HL-60/S4 (cell line): ENCODE data around the gene THAP8.
"Not testable (repeated sequence)": the region's sequence is repeated elsewhere in the genome, so short reads cannot be mapped to it uniquely, and the experiment has no call there.

Experiments
- in situ Hi-C: fragments of 300-500 bp; cut with MboI; formaldehyde crosslinking; loops from 2 replicates; pipeline ENCODE4 v1.14.3; 2022; ENCODE audit warnings: low sequenced_read_pairs

Gene THAP8

DNA sequence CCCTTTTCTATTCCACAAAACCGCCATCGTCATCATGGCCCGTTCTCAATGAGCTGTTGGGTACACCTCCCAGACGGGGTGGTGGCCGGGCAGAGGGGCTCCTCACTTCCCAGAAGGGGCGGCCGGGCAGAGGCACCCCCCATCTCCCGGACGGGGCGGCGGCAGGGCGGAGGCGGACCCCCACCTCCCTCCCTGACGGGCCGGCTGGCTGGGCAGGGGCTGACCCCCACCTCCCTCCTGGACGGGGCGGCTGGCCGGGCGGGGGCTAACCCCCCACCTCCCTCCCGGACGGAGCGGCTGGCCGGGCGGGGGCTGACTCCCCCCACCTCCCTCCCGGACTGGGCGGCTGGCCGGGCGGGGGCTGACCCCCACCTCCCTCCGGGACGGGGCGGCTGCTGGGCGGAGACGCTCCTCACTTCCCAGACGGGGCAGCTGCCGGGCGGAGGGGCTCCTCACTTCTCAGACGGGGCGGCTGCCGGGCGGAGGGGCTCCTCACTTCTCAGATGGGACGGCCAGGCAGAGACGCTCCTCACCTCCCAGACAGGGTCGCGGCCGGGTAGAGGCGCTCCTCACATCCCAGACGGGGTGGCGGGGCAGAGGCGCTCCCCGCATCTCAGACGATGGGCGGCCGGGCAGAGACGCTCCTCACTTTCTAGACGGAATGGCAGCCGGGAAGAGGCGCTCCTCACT is 14.9 kb upstream of the THAP8 start:
- in situ Hi-C loops: not testable (repeated sequence)

DNA sequence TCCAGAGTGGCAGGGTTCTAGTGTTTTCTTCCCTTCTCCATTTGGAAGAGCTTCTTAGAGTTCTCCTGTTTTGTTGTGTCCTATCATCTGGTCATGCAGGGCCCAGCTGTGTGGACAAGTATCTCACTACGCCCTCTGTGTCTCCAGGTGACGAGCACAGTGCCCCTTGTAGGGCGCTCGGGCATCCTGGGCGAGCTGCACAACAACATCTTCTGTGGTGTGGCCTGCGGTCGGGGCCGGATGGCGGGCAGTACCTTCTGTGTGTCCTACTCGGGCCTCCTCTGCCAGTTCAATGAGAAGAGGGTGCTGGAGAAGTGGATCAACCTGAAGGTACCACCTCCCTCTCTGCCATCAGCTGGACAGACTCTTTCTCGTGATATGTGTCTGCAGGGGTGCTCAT is 13.6 kb upstream of the THAP8 start:
- in situ Hi-C loops: no loop called here

DNA sequence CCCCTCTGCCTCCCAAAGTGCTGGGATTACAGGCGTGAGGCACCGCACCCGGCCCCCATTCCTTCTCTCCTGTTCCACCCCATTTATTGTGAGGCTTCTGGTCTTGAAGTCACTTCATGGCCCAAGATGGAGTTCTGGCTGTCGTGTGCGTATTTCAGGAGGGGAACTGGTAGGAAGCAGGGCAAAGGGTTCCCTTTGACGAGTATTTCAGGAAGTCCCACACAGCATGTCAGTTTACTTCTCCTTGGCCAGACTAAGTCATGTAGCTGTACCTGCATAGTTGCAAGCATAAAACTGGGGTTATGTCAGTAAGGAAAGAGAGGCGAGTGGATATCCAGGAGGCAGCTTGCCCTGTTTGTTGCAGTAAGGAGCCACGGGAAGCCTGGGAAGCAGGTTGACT is 10.7 kb upstream of the THAP8 start:
- in situ Hi-C loops: no loop called here

DNA sequence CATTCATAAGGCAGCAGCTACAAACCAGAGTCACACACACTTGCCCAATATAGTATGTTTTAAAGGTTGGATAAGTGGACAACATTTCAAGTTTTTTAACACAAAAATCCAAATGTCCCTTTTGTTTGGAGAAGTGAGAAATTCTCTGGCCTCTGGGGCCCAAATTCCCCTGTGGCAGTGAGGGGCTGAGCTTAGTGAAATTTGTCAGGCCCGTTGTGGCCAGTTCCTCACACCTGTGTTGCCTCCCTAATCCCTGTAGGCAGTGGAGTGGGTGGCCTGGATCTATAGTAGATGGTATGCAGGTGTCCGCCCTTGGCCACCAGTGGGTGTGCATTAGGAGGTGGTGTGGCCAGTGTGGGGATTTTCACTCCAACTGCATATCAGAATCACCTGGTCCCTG is 7.3 kb upstream of the THAP8 start:
- in situ Hi-C loops: no loop called here

DNA sequence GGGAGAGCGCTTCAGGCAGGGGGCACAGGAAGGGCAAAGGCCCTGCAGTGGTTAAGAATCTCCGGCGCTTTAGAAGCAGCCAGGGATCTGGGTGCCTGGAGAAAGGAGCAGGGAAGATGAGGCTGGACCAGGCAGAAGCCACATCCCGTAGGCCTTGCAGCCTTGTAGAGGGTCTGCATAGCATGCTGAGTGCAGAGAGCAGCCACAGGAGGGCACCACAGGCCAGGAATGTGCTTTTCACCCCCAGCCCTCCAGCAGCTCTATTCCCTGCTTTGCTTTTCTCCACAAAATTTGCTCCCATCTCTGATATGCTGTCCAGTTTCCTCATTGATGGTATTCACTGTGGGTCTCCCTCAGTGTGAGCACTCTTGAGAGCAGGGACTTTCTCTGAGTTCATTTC is 6.3 kb upstream of the THAP8 start:
- in situ Hi-C loops: no loop called here

DNA sequence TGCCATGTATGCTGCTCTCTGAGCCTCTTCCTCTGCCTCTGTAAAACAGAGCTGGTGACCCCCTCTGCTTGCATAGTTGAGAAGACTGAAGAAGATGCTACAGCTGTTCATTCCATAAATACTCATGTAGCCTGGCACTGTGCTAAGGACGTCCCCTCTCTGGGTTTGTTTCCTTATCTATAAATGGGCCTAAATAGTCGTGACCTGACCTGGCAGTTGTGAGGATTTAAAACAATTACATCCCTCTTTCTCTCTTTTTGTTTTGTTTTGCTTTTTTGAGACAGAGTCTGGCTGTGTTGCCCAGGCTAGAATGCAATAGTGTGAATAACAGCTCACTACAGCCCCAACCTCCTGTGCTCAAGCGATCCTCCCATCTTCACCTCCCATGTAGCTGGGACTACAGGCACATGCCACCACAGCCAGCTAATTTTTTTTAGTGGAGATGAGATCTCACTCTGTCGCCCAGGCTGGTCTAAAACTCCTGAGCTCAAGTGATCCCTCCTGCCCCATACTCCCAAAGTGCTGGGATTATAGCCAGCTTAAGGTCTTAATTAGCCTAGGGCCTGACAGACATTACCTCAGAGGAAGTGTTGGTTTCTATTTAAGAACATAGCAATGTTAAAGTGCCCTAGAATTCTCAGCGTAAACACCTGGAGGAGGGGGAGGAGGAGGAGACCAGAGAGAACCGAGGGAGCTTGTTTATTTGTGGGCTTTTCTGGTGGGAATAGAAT is 5.3 kb upstream of the THAP8 start:
- in situ Hi-C loops: no loop called here

DNA sequence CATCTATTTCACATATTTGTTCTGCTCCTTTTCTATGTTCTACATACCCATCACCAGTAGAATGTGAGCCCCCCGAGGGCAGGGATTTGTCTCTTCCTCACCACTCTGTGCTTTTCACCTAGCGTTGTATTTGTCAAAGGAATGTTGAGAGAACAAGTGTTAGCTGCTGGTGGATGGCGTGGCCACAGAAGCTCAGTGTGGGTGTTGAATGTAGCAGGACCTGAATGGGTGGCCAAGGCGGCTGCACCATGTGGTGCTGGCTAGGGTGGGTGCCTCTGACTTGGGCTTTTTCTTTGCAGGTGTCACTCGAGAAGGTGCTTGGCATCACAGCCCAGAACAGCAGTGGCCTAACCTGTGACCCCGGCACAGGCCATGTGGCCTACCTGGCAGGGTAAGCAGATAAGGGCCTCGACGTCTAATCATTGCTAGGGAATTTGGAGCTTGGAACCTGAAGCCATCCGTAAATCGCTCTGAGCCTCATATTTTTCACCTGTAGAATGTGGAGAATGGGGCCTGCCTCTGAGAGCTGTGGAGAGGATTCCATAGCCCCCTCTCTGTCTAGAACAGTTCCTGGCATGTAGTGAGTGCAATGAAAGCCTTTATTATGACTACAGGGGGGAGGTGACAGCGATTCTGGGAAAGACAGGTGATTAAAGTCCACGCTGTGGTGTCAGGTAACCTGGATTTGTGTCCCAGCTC is 4.5 kb upstream of the THAP8 start:
- in situ Hi-C loops: no loop called here

DNA sequence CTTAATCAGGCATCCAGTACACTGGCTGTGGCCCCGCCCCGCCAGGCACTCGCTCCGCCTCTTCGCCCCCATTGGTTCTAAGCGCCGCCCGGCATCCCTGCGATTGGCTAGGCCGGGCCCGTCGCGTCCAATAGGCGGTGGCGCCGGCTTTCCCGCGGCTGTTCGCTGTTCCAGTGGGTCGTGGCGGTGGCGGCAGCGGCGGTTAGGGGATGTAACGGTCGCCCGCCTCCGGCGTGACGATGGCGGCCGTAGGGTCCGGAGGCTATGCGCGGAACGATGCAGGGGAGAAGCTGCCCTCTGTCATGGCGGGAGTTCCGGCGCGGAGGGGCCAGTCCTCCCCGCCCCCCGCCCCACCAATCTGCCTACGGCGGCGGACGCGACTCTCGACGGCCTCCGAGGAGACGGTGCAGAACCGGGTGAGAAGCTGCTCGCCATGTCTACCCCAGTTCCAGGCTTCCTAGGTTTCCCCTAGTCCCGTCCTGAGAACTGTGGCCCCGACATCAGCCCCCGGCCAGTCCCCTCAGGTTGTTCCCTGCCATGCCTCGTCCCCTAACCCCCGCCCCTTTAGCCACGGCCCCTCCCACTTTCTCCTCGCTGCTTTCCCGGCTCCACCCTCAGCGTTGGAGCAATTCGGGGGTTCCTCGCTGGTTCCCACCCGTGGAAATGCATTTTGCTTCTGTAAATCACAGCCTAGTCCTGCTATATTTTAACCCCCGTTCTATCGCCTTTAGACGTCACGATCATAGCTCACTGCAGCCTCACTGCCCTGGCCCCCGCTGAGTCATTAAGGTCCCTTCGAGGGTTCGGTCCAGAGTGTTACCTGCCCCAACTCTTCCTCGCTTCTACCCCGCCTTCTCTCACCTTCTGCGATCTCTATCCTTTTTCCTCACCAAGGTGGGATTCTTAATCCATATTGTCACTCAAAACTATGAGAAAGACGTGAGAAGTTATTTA is 925 bp upstream of the THAP8 start, which contains the start of gene WDR62:
Gene WDR62 (plus strand): TSS at position 165 of the 954 bp plus-strand sequence. CDS start 75 bp downstream, at position 240.
- in situ Hi-C loops: no loop called here

DNA sequence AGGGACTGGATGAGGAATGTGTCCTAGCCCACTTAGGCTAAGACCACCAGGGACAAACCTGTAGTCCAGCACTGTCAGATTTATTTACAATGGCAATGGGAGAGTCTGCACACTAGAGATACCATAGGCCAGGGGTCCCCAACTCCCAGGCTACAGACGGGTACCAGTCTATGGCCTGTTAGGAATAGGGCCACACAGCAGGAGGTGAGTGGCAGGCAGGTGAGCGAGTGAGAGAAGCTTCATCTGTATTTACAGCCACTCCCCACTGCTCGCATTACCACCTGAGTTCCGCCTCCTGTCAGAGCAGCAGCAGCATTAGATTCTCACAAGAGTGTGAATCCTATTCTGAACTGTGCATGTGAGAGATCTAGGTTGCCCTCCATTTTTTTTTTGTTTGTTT is 2.4 kb downstream of the THAP8 start:
- in situ Hi-C loops: no loop called here

DNA sequence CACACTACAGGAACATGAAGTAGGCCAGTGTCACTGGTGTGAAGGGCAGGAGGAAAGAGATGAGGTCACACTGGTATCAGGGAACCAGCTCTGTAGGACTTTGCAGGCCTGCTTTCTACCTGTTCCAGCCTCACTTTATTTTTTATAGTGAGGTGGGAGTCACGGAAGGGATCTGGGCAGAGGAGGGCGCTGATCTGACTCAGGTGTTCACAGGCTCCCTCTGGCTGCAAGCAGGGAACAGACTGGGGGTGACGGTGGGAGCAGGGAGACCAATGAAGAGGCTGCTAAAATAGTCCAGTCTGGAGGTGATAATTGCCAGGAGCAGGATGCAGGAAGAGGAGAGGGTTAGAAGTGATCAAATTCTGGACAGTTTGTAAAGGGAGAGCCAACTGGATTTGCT is 2.8 kb downstream of the THAP8 start:
- in situ Hi-C loops: no loop called here

DNA sequence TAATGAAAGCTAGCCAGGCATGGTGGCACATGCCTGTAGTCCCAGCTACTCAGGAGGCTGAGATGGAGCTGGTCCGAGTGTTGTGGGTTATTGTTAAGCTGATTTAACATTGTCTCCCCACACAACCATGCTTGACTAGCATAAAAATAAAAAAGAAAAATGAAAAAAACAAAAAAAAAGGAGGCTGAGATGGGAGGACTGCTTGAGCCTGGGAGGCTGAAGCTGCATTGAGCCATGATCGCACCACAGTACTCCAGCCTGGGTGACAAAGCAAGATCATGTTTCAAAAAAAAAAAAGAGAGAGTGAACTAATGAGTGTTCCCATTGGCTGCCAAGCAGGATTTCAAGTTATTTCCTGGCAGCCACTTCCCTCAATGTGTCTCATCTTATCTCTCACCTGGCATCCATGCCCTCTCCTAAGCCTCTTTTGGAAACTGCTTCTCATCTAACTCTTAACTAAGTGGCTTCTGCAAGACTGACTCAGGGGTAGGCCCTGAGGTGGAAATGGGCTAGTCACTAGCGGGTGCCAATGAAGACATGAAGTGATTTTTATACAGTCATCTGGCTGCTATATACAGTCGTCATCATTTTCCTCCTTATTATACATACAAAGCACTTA is 4.9 kb downstream of the THAP8 start:
- in situ Hi-C loops: no loop called here

DNA sequence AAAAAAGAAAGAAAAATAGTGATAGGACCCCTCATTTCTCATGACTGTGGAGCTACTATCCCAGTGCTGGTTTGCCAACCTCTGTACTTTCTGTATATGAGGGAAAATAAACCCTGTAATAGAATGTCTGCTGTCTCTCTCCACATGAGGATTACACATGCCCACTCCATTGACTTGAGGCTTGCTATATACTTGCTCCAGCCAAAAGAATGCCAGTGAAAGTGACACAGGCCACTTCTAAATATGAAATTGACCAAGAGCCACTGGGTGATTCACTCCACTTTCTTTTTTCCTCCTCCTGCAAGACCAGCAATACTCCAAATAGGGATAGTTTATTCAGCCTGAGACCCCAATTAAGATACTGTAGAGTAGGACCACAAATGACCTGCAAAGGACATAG is 6.2 kb downstream of the THAP8 start:
- in situ Hi-C loops: no loop called here

DNA sequence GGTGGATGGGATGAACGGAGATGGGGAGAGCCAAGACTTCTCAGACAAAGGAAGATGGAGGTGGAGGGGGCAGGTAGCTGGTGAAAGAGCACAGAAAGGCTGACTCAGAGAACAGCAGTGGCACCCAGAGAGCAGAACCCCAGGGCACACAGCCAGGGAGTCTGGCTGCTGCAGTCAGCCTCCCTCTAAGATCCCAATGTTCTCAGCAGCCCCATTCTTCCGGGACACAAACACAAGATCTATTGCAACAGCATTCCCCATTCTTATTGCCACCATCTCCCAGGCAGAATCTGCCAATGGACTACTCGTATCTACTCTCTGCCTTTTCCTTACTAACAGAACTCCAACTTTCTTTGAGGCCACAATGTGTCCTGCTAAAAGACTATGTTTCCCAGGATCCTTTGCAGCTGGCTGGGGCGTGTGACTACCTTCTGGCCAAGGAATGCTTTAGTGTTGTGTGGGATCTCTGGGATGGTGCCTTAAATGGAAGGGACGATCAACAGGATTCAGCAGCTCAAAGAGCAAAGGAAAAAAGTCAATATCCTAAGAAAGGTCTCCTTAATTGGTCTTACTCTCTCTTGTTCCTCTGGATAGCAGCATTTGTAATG is 7.5 kb downstream of the THAP8 start:
- in situ Hi-C loops: no loop called here

DNA sequence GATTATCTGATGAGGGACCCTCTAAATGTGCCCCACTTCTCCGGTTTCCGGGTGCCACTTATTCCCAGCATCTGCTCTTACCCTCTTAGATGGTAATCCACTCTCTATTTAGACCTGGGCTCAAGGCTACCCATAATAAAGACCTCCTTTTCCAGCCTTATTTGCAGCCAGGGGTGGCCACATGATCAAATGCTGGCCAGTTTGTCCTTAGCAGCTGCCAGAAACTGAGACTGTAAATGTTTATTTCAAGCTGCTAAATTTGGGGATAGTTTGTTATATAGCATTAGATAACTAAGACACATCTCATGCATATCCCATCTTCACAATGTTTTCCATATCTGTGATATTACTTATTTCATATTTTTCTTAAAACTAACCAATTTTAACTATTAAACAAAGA is 10.1 kb downstream of the THAP8 start:
- in situ Hi-C loops: no loop called here

DNA sequence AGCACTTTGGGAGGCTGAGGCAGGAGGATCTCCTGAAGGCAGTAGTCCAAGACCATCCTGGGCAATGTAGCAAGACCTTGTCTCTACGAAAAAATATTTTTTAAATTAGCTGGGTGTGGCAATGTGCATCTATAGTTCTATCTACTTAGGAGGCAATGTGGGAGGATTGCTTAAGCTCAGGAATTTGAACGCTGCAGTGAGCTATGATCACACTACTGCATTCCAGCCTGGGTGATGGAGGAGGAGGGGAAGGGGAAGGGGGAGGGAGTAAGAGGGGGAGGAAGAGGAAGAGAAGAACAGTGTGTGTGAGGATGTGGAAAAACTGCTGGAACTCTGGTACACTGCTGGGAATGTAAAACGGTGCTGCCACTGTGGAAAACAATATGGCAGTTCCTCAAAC is 12.3 kb downstream of the THAP8 start:
- in situ Hi-C loops: no loop called here

DNA sequence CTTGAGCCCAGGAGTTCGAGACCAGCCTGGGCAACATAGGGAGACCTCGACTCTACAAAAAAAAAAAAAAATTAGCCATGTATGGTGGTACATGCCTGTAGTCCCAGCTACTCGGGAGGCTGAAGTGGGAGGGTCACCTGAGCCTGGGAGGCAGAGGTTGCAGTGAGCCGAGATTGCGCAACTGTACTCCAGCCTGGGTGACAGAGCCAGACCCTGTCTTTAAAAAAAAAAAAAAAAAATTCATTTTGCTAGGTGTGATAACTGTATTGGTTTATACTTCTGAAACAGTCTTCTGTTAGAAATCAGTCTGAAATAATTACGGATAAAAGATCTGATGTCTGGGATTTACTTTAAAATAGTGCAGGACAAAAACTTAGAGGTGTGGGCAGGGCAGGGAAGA is 13.0 kb downstream of the THAP8 start:
- in situ Hi-C loops: not testable (repeated sequence)

DNA sequence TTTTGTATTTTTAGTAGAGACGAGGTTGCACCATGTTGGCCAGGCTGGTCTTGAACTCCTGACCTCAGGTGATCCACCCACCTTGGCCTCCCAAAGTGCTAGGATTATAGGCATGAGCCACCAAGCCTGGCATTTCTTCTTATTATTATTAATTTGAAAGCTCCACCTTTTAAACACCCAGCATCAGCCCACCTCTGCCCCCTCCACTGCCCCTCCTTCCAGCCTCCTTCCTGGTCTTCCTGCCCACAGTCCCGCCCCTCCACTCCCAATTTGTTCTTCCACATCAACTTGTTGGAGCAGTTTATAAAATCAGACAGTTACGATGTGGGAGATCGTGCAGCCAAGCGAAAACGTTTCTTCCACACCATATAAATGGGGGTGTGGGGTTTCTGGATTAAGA is 13.6 kb downstream of the THAP8 start:
- in situ Hi-C loops: no loop called here

DNA sequence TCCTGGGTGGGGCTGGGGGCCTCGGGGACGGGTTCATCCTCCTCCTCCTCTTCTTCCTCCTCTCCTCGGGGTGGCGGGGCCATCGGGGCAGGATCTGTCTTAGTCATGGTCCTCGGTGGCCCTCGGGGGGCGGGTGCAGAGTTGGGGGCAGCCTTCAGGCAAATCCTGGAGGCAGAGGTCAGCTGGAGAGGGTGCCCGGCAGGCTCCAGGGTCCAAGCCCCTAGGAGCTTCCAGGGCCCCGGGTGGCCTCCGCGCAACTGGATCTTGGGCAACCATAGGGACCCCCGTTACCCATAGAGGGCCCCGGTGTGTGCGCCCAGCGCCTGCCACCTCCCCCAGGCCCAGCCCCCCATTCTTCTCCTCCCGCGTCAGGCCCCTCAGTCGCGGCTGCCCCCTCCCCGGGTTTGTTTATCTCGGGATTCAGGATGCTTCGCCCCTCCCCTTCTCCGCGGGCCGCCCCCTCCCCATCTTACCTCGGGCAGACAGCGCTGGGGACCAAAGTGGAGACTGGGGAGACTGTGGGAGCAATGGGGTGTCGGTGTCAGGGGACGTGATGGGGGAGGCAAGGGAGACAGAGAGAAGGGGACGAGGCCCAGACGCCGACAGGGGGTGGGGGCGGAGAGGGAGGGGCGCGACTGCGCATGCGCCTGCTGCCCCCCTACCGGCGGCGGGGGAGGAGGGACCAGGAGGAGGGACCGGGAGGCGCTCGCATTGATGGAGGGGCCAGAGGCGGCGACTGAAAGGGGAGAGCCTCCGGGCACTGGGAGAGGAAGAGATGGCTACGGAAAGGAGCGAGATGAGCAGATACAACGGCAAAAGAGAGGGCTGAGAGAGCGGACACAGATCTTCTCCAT is 21.6 kb downstream of the THAP8 start, which contains the start of gene CLIP3:
Gene CLIP3 (minus strand): TSS at position 623 of the 854 bp plus-strand sequence. CDS start 516 bp downstream, at position 107.
- in situ Hi-C loops: no loop called here

DNA sequence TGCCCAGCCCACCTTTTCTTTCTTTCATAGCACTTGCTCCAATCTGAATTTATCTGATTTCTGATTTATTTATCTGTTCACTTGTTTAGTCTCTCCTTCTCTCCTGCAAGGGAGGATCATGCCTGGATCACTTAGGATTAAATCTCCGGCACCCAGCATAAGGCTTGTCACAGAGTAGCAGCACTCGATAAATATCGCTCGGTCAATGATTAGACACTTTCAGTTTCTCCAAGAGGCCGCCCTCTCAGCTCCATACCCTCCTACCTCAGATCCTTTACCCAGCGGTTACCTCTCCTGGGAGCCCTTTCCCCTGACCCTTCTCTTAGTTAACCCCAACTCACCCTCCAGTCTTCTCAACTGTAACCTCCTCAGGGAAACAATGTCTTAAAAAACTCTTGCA is 22.8 kb downstream of the THAP8 start:
- in situ Hi-C loops: no loop called here
